ENCODE data around the gene PEX11G. TPM values are rescaled to one million over a fixed set of nuclear protein-coding genes. Genes with fewer than 3 reads are reported as not detected.
A peak's percentile ranks its signal among the peaks of the same experiment; 100 is the strongest.

Gene PEX11G
- total RNA-seq (7.8 TPM), polyA plus RNA-seq (ENCODE audit: insufficient read depth, low read depth, low replicate concordance) (20.8 TPM)
- long read RNA-seq, donor 1, partial matches to known transcripts, result 7 of 17 reads
- long read RNA-seq, donor 1, other reads (novel, unspliced or antisense), result 8 of 17 reads
- long read RNA-seq, donor 2, partial matches to known transcripts, result 26 of 29 reads
- long read RNA-seq, donor 2, other reads (novel, unspliced or antisense), result 0 of 29 reads
- long read RNA-seq, donor 3, transcript PEX11G-201 (5 exons, 1,062 nt), result major isoform, 6 of 48 reads
- long read RNA-seq, donor 3, partial matches to known transcripts, result 42 of 48 reads
- long read RNA-seq, donor 3, other reads (novel, unspliced or antisense), result 0 of 48 reads
- long read RNA-seq, donor 4, partial matches to known transcripts, result 5 of 7 reads
- long read RNA-seq, donor 4, other reads (novel, unspliced or antisense), result 0 of 7 reads
- long read RNA-seq, donor 5, result 0 reads
- long read RNA-seq, donor 6, transcript PEX11G-201 (5 exons, 1,062 nt), result major isoform, 6 of 6 reads
- long read RNA-seq, donor 6, partial matches to known transcripts, result 0 of 6 reads
- long read RNA-seq, donor 6, other reads (novel, unspliced or antisense), result 0 of 6 reads
- long read RNA-seq, donor 7, transcript PEX11G-201 (5 exons, 1,062 nt), result major isoform, 8 of 11 reads
- long read RNA-seq, donor 7, partial matches to known transcripts, result 2 of 11 reads
- long read RNA-seq, donor 7, other reads (novel, unspliced or antisense), result 1 of 11 reads
- long read RNA-seq, donor 8, transcript PEX11G-201 (5 exons, 1,062 nt), result major isoform, 5 of 5 reads
- long read RNA-seq, donor 8, partial matches to known transcripts, result 0 of 5 reads
- long read RNA-seq, donor 8, other reads (novel, unspliced or antisense), result 0 of 5 reads
- long read RNA-seq, donor 9, transcript PEX11G-201 (5 exons, 1,062 nt), result major isoform, 5 of 108 reads
- long read RNA-seq, donor 9, partial matches to known transcripts, result 103 of 108 reads
- long read RNA-seq, donor 9, other reads (novel, unspliced or antisense), result 0 of 108 reads
- long read RNA-seq, donor 10, partial matches to known transcripts, result 0 of 1 reads
- long read RNA-seq, donor 10, other reads (novel, unspliced or antisense), result 0 of 1 reads

GRCh38 chr19:7488736-7489353 is at the start of gene PEX11G:
Gene PEX11G (minus strand): TSS chr19:7489035. CDS start chr19:7489010, 25 bp downstream.
- Histone ChIP-seq H3K9ac (ENCODE audit: low read length in 3 of 3) (peak within 1 kb of the TSS; percentile 56 to 75 (median 58)), H3K27me3 (ENCODE audit: control insufficient read depth, insufficient read depth, low read length) (no peaks in the 10 kb centered on the region), H3K36me3 (ENCODE audit: control insufficient read depth in 2 of 3, insufficient read depth in 3 of 3, low read length in 3 of 3) (no peaks in the 10 kb centered on the region), H3K4me3 (ENCODE audit: low read length in 3 of 3) (peak within 1 kb of the TSS; percentile 60 to 65 (median 64)), H3K4me1 (ENCODE audit: control insufficient read depth in 2 of 3, insufficient read depth in 2 of 3, low read depth in 1 of 3, low read length in 3 of 3) (peaks cover 0 to 4% (median 0%) of the 10 kb centered on the region in 3 donors), H3K9me3 (ENCODE audit: control insufficient read depth in 2 of 3, insufficient read depth in 1 of 3, low read length in 3 of 3) (no peaks in the 10 kb centered on the region), H3K27ac (ENCODE audit: low read depth in 2 of 2, low read length in 2 of 2) (peak within 1 kb of the TSS; percentile 54 to 85)
- DNase-seq, result peak; percentile 95 to 97 (median 96)
- no peak for FAIRE-seq
- intact Hi-C loops (cut with DNase I), result no loop called here
- TF ChIP-seq CTCF (IDR thresholded peaks at IDR 0.05; ENCODE audit: borderline replicate concordance, extremely low read depth, insufficient read depth), result no peak

- H3K27me3 ChIP-seq (ENCODE audit: control insufficient read depth, insufficient read depth, low read length), result no peaks in the 10 kb centered on the region
- DNase-seq, result no peak
- FAIRE-seq, result no peak
- peak overlapping the region; percentile 58 to 93 (median 93) for H3K9ac ChIP-seq (ENCODE audit: low read length in 3 of 3)
- H3K27ac ChIP-seq (ENCODE audit: low read depth in 2 of 2, low read length in 2 of 2), result peak overlapping the region; percentile 66 to 93
- H3K4me1 ChIP-seq (ENCODE audit: control insufficient read depth in 2 of 3, insufficient read depth in 2 of 3, low read depth in 1 of 3, low read length in 3 of 3), result peaks cover 0 to 8% (median 0%) of the 10 kb centered on the region in 3 donors
- intact Hi-C loops (cut with DNase I), result no loop called here
- H3K4me3 ChIP-seq (ENCODE audit: low read length in 3 of 3), result peak overlapping the region; percentile 65 to 93 (median 86)
- no peak for TF ChIP-seq CTCF (IDR thresholded peaks at IDR 0.05; ENCODE audit: borderline replicate concordance, extremely low read depth, insufficient read depth)
- H3K36me3 ChIP-seq (ENCODE audit: control insufficient read depth in 2 of 3, insufficient read depth in 3 of 3, low read length in 3 of 3), result peaks cover 0 to 15% (median 3%) of the 10 kb centered on the region in 3 donors
- H3K9me3 ChIP-seq (ENCODE audit: control insufficient read depth in 2 of 3, insufficient read depth in 1 of 3, low read length in 3 of 3), result no peaks in the 10 kb centered on the region
Measured at GRCh38 chr19:7535998-7536695, 47.3 kb upstream of the PEX11G start.
